H1 (cell line): Measurements from ENCODE around the gene DHCR24. TPM values are rescaled to one million over a fixed set of nuclear protein-coding genes. Genes with fewer than 3 reads are reported as not detected.
A peak's percentile ranks its signal among the peaks of the same experiment; 100 is the strongest.

Experiments
- CTCF ChIA-PET: fragments of 300-600 bp; sonication (Branson Sonifier 250); formaldehyde crosslinking; loops from one replicate; lab custom pipeline; 2021; ENCODE audit not compliant: partially characterized antibody; lab: Charles Lee
- POLR2A ChIA-PET: fragments of 300-600 bp; sonication (Branson Sonifier 250); formaldehyde crosslinking; loops from one replicate; lab custom pipeline; 2021; ENCODE audit warnings: inconsistent platforms; ENCODE audit not compliant: partially characterized antibody; lab: Charles Lee
- DNase-seq, 2 experiments: peaks; one replicate each; pipeline versions ENCODE4 v3.0.0 to v3.0.0-alpha.2; 2010 to 2022; ENCODE audit warnings: low spot score in 2 of 2, low read depth in 1 of 2, mixed read lengths in 1 of 2
- FAIRE-seq: peaks from 2 replicates; lab custom pipeline; 2011; peaks lifted over from hg19 to GRCh38; lab: Jason Lieb, UNC
- H2AFZ ChIP-seq: 2 replicates; pipeline ENCODE4 v1.8.1; 2012; ENCODE audit warnings: low read length, inconsistent platforms
- H2AK5ac ChIP-seq: 2 replicates; pipeline ENCODE4 v1.6.1; 2013; ENCODE audit warnings: low read depth, low read length
- H2BK120ac ChIP-seq: replicated peaks from 2 replicates; pipeline ENCODE3; 2013; ENCODE audit warnings: low read depth, low read length, inconsistent platforms
- H2BK12ac ChIP-seq: 2 replicates; pipeline ENCODE4 v1.6.1; 2013; ENCODE audit warnings: low read depth, low read length
- H2BK15ac ChIP-seq: 2 replicates; pipeline ENCODE4 v1.6.1; 2013; ENCODE audit warnings: low read length
- H2BK20ac ChIP-seq: 2 replicates; pipeline ENCODE4 v1.6.1; 2013; ENCODE audit warnings: low read length
- H2BK5ac ChIP-seq: 2 replicates; pipeline ENCODE4 v1.6.1; 2013; ENCODE audit warnings: low read depth, low read length
- H3K14ac ChIP-seq: 2 replicates; pipeline ENCODE4 v1.6.1; 2013; ENCODE audit warnings: inconsistent platforms; ENCODE audit not compliant: insufficient read length
- H3K18ac ChIP-seq: 2 replicates; pipeline ENCODE4 v1.6.1; 2013; ENCODE audit warnings: low read length; ENCODE audit errors: extremely low read depth
- H3K23ac ChIP-seq: 2 replicates; pipeline ENCODE4 v1.6.1; 2013; ENCODE audit warnings: inconsistent platforms; ENCODE audit not compliant: insufficient read length
- H3K23me2 ChIP-seq: 2 replicates; pipeline ENCODE4 v1.6.1; 2013; ENCODE audit warnings: low read depth, low read length
- H3K27ac ChIP-seq: 2 replicates; pipeline ENCODE4 v1.6.1; 2011; ENCODE audit warnings: low read depth, low read length, inconsistent platforms
- H3K27me3 ChIP-seq, 4 experiments: replicated peaks in 1 of 4; 1 replicate in 1 of 4; 2 replicates in 3 of 4; pipeline versions ENCODE4 v1.6.1 to v1.8.1; 2011 to 2013; ENCODE audit warnings: low read length in 3 of 4, mild to moderate bottlenecking in 3 of 4, inconsistent platforms in 2 of 4, mixed read lengths in 2 of 4, moderate library complexity in 1 of 4; ENCODE audit not compliant: control insufficient read depth in 3 of 4, insufficient read depth in 3 of 4; ENCODE audit errors: extremely low read depth in 1 of 4
- H3K36me3 ChIP-seq, 4 experiments: 2 replicates each; pipeline versions ENCODE4 v1.6.1 to v1.8.1; 2011 to 2013; ENCODE audit warnings: mild to moderate bottlenecking in 4 of 4, low read length in 3 of 4, moderate library complexity in 2 of 4, control low read depth in 1 of 4, inconsistent platforms in 1 of 4; ENCODE audit not compliant: insufficient read depth in 4 of 4, control insufficient read depth in 2 of 4
- H3K4ac ChIP-seq: replicated peaks from 2 replicates; pipeline ENCODE3; 2013; ENCODE audit warnings: low read length, low read depth, mixed read lengths, inconsistent platforms; ENCODE audit not compliant: insufficient read length
- H3K4me1 ChIP-seq, 4 experiments: replicated peaks in 1 of 4; 1 replicate in 1 of 4; 2 replicates in 3 of 4; pipeline versions ENCODE4 v1.6.1 to v1.8.1; 2011 to 2013; ENCODE audit warnings: low read length in 3 of 4, inconsistent platforms in 2 of 4, mixed read lengths in 1 of 4; ENCODE audit not compliant: insufficient read depth in 4 of 4, control insufficient read depth in 3 of 4
- H3K4me2 ChIP-seq, 2 experiments: 2 replicates each; pipeline versions ENCODE4 v1.6.1 to v1.8.1; 2011 to 2013; ENCODE audit warnings: low read depth in 2 of 2, low read length in 2 of 2, control low read depth in 1 of 2, inconsistent platforms in 1 of 2, mild to moderate bottlenecking in 1 of 2; ENCODE audit not compliant: insufficient read depth in 1 of 2
- H3K4me3 ChIP-seq, 4 experiments: fragments of 200-600, 300-600 bp in 1 of 4; sonication (generic), shearing (Covaris generic), sonication (Bioruptor Twin) in 1 of 4; 2 replicates each; pipeline versions ENCODE4 v1.5.1 to v1.8.1; 2011 to 2016; ENCODE audit warnings: low read length in 4 of 4, low read depth in 3 of 4, control low read depth in 2 of 4, inconsistent platforms in 2 of 4, mild to moderate bottlenecking in 2 of 4, mixed read lengths in 1 of 4, moderate library complexity in 1 of 4; ENCODE audit not compliant: insufficient read depth in 2 of 4; ENCODE audit errors: extremely low read depth in 1 of 4
- H3K56ac ChIP-seq: replicated peaks from 2 replicates; pipeline ENCODE3; 2013; ENCODE audit warnings: low read depth, mild to moderate bottlenecking, mixed read lengths, low read length, inconsistent platforms; ENCODE audit not compliant: insufficient read length
- H3K79me1 ChIP-seq: 2 replicates; pipeline ENCODE4 v1.6.1; 2013; ENCODE audit warnings: low read depth, low read length, control low read depth
- H3K79me2 ChIP-seq, 2 experiments: 2 replicates each; pipeline versions ENCODE4 v1.6.1 to v1.8.1; 2012 to 2013; ENCODE audit warnings: low read length in 2 of 2, mild to moderate bottlenecking in 2 of 2, inconsistent platforms in 1 of 2; ENCODE audit not compliant: insufficient read depth in 2 of 2, control insufficient read depth in 1 of 2
- H3K9ac ChIP-seq, 4 experiments: replicated peaks in 1 of 4; 1 replicate in 1 of 4; 2 replicates in 3 of 4; pipeline versions ENCODE4 v1.6.1 to v1.8.1; 2011 to 2013; ENCODE audit warnings: low read depth in 3 of 4, low read length in 3 of 4, control low read depth in 2 of 4, mild to moderate bottlenecking in 2 of 4, moderate library complexity in 2 of 4, inconsistent platforms in 1 of 4; ENCODE audit errors: extremely low read depth in 1 of 4
- H3K9me3 ChIP-seq, 2 experiments: 2 replicates each; pipeline versions ENCODE4 v1.6.1 to v1.8.1; 2012 to 2013; ENCODE audit warnings: mild to moderate bottlenecking in 2 of 2, moderate library complexity in 2 of 2, control low read depth in 1 of 2, inconsistent platforms in 1 of 2, low read depth in 1 of 2, low read length in 1 of 2, mixed read lengths in 1 of 2; ENCODE audit not compliant: insufficient read depth in 2 of 2
- H4K20me1 ChIP-seq, 2 experiments: replicated peaks in 1 of 2; 2 replicates each; pipeline versions ENCODE3 to v1.8.1; 2011 to 2013; ENCODE audit warnings: inconsistent platforms in 2 of 2, low read length in 2 of 2, mild to moderate bottlenecking in 1 of 2; ENCODE audit not compliant: insufficient read depth in 2 of 2, control insufficient read depth in 1 of 2
- H4K5ac ChIP-seq: 2 replicates; pipeline ENCODE4 v1.6.1; 2013; ENCODE audit warnings: low read length, low read depth, mixed read lengths, inconsistent platforms; ENCODE audit not compliant: insufficient read length
- H4K8ac ChIP-seq: 2 replicates; pipeline ENCODE4 v1.8.0; 2013; ENCODE audit warnings: mild to moderate bottlenecking, moderate library complexity, low read length, inconsistent platforms; ENCODE audit not compliant: insufficient read depth; ENCODE audit errors: extremely low read depth
- H4K91ac ChIP-seq: replicated peaks from 2 replicates; pipeline ENCODE3; 2013; ENCODE audit warnings: low read length, mixed read lengths, inconsistent platforms; ENCODE audit not compliant: insufficient read length
- CTBP2 ChIP-seq: IDR thresholded peaks from 2 replicates; pipeline ENCODE4 v1.7.0; 2011; ENCODE audit warnings: borderline replicate concordance, mild to moderate bottlenecking, moderate library complexity, mixed read lengths, low read length; ENCODE audit not compliant: insufficient read depth, insufficient read length
- EGR1 ChIP-seq: IDR thresholded peaks from 2 replicates; pipeline ENCODE4 v1.6.1; 2011; ENCODE audit warnings: low read depth, low read length, borderline replicate concordance
- EP300 ChIP-seq, 2 experiments: IDR thresholded peaks; 1 replicate in 1 of 2; 2 replicates in 1 of 2; pipeline ENCODE4 v1.6.1; 2011 to 2012; ENCODE audit warnings: low read depth in 2 of 2, low read length in 2 of 2, mild to moderate bottlenecking in 2 of 2, borderline replicate concordance in 1 of 2, inconsistent platforms in 1 of 2, moderate library complexity in 1 of 2
- HDAC2 ChIP-seq, 2 experiments: fragments of 300-600 bp in 1 of 2; sonication (generic) in 1 of 2; IDR thresholded peaks; 2 replicates each; pipeline ENCODE4 v1.6.1; 2011 to 2012; ENCODE audit warnings: low read depth in 2 of 2, low read length in 2 of 2, mild to moderate bottlenecking in 2 of 2, moderate library complexity in 2 of 2, borderline replicate concordance in 1 of 2, inconsistent platforms in 1 of 2
- KDM4A ChIP-seq: IDR thresholded peaks from one replicate; pipeline ENCODE4 v1.7.1; 2012; ENCODE audit warnings: low read depth, mild to moderate bottlenecking, moderate library complexity, low read length, inconsistent platforms; ENCODE audit not compliant: severe bottlenecking
- NRF1 ChIP-seq: IDR thresholded peaks from 2 replicates; pipeline ENCODE4 v1.6.1; 2011; ENCODE audit warnings: mild to moderate bottlenecking, low read depth, low read length, improper control_type of control experiment
- RBBP5 ChIP-seq: IDR thresholded peaks from 2 replicates; pipeline ENCODE4 v1.7.1; 2012; ENCODE audit warnings: low read depth, mild to moderate bottlenecking, inconsistent platforms, low read length, moderate library complexity, borderline replicate concordance
- RXRA ChIP-seq: IDR thresholded peaks from 2 replicates; pipeline ENCODE4 v1.6.1; 2011; ENCODE audit warnings: low read depth, mild to moderate bottlenecking, low read length, moderate library complexity; ENCODE audit not compliant: insufficient read depth
- SIRT6 ChIP-seq: IDR thresholded peaks from one replicate; pipeline ENCODE4 v1.7.1; 2012; ENCODE audit warnings: low read length, inconsistent platforms
- SP1 ChIP-seq: IDR thresholded peaks from 2 replicates; pipeline ENCODE4 v1.6.1; 2011; ENCODE audit warnings: low read depth, low read length
- SP2 ChIP-seq: IDR thresholded peaks from 2 replicates; pipeline ENCODE4 v1.6.1; 2012; ENCODE audit warnings: mild to moderate bottlenecking, low read length, inconsistent platforms
- SRF ChIP-seq: IDR thresholded peaks from 2 replicates; pipeline ENCODE4 v1.6.1; 2011; ENCODE audit warnings: mild to moderate bottlenecking, low read depth, low read length, moderate library complexity
- WGBS, 2 experiments: shearing (Covaris generic) in 1 of 2; methylation state at CpG; one replicate each; pipeline versions ENCODE4 v1.1.6 to v1.1.7; 2013 to 2015; ENCODE audit warnings: low lambda C conversion rate in 2 of 2, mixed read lengths in 2 of 2, inconsistent platforms in 1 of 2, low coverage in 1 of 2, missing lambda C conversion rate in 1 of 2; ENCODE audit not compliant: insufficient replicate concordance in 2 of 2, insufficient coverage in 1 of 2, insufficient read length in 1 of 2; ENCODE audit errors: extremely low coverage in 1 of 2, missing lambda C conversion rate in 1 of 2; 5-methylcytosine and 5-hydroxymethylcytosine counted together
- polyA plus RNA-seq, 7 experiments: library from polyadenylated mRNA; depleted of rRNA in 3 of 7; stranded (reverse) in 5 of 7; unstranded in 2 of 7; fragments of >200 nt in 5 of 7; fragments of 200-250 nt in 2 of 7; gene quantifications; 1 replicate in 5 of 7; 2 replicates in 1 of 7; 4 replicates in 1 of 7; pipeline versions ENCODE4 v1.2.1 to v1.2.3, GENCODE V29; 2011 to 2013; ENCODE audit warnings: missing spikeins in 2 of 7, mixed read lengths in 2 of 7
- total RNA-seq: library from RNA; stranded (reverse); fragmentation: NEBNext Ultra II Directional; extraction: Animal tissue kit (Norgen Biotek cat#: 25700); gene quantifications from 2 replicates; pipeline ENCODE4 v1.2.1, GENCODE V29; 2021

Gene DHCR24
- total and polyA plus RNA-seq, 2 of the 8 experiments (the other 6 are each of a cell fraction or from before 2014, with no cell fraction given) = 370 to 419 TPM

DNA sequence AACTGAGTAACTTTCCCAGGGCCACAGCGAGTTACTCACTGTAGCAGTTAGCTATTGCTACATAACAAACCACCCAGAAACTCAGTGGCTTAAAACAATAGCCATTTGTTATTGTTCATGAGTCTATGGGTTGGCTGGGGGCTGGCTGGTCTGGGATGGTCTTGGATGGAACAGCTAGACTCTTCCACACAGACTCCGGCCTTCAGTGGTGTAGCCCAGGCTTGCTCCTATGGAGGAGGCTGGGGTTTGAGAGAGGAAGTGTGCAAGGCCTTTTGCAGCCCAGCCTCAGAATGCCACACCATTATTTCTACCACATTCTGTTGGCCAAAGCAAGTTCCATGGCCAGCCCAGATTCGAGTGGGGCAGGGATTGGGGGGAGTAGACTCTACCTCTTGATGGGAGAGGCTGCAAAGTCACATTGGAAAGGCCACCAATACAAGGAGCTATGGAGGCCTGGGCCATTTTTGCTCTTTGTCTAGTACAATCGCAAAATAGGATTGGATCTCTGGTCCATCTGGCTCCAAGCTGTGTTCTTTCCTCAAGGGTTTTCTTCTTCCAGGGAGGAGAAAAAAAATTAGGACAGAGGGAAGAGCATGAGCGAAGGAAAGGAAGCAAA is 48.3 kb downstream of the DHCR24 start:
- no peaks in the 10 kb centered on the region for H3K4me1 ChIP-seq
- no peaks in the 10 kb centered on the region for H3K36me3 ChIP-seq
- H4K20me1 ChIP-seq = no peaks in the 10 kb centered on the region
- H2BK15ac ChIP-seq = no peak overlapping the region
- H3K9ac ChIP-seq = no peak overlapping the region
- no peak overlapping the region for H2BK120ac ChIP-seq
- H3K23ac ChIP-seq = no peak overlapping the region
- no peak overlapping the region for H2AK5ac ChIP-seq
- no peaks in the 10 kb centered on the region for H3K23me2 ChIP-seq
- no peak overlapping the region for H3K56ac ChIP-seq
- 0 out of 2 replicates have a peak overlapping the region, but pooled peaks have one; percentile 18 for H4K8ac ChIP-seq
- H2BK20ac ChIP-seq = no peak overlapping the region
- no peak overlapping the region for H3K4me3 ChIP-seq
- ChIA-PET POLR2A (interaction anchor here (0.6 kb wide), 1 partner anchor 18 kb away, joined by 4 read pairs; no protein-coding TSS in a partner anchor), CTCF (interaction anchor here (0.6 kb wide), 1 partner anchor 102 kb away, joined by 3 read pairs; no protein-coding TSS in a partner anchor)
- no peak overlapping the region for H2BK5ac ChIP-seq
- 0 out of 4 replicates have a peak, but pooled peaks cover 0 to 3% of the 10 kb centered on the region in 2 experiments for H3K9me3 ChIP-seq
- FAIRE-seq (no peak), DNase-seq (peak in 1 of 2 experiments; percentile 28)
- H3K79me1 ChIP-seq = no peaks in the 10 kb centered on the region
- no peak overlapping the region for H3K27ac ChIP-seq
- H3K4me2 ChIP-seq = no peak overlapping the region
- no peak overlapping the region for H3K18ac ChIP-seq
- H3K27me3 ChIP-seq = no peaks in the 10 kb centered on the region
- no peak overlapping the region for H4K91ac ChIP-seq
- H2AFZ ChIP-seq = no peak overlapping the region
- H4K5ac ChIP-seq = no peak overlapping the region
- H3K14ac ChIP-seq = no peak overlapping the region
- 86% methylated on average over 5 of the region's 5 CpGs; no CpG with 5 or more reads in 1 of the 2 experiments for WGBS, 2 experiments
- H2BK12ac ChIP-seq = no peak overlapping the region
- H3K4ac ChIP-seq = no peak overlapping the region
- H3K79me2 ChIP-seq = no peaks in the 10 kb centered on the region
- no peak for TF ChIP-seq CTBP2
- TF ChIP-seq SIRT6 = no peak
- no peak for TF ChIP-seq SRF
- no peak for TF ChIP-seq SP1
- TF ChIP-seq EP300 (IDR thresholded peaks at IDR 0.05; ENCODE audit: borderline replicate concordance in 1 of 2, low read depth in 2 of 2, low read length in 2 of 2) = no peak
- TF ChIP-seq RXRA = no peak
- no peak for TF ChIP-seq HDAC2 (IDR thresholded peaks at IDR 0.05; ENCODE audit: borderline replicate concordance in 1 of 2, low read depth in 2 of 2, low read length in 2 of 2)
- no peak for TF ChIP-seq NRF1
- no peak for TF ChIP-seq RBBP5
- no peak for TF ChIP-seq EGR1
- no peak for TF ChIP-seq KDM4A
- TF ChIP-seq SP2 = no peak
